Neuron (in vitro differentiated cells): Measurements from ENCODE around the gene USP20.

Experiments used
- H2AFZ ChIP-seq: one replicate; pipeline ENCODE4 v1.6.1; 2013; ENCODE audit warnings: low read depth, mild to moderate bottlenecking, inconsistent platforms, low read length, moderate library complexity
- H3K27me3 ChIP-seq: one replicate; pipeline ENCODE4 v1.6.1; 2013; ENCODE audit warnings: low read length; ENCODE audit not compliant: insufficient read depth
- H3K36me3 ChIP-seq: one replicate; pipeline ENCODE4 v1.6.1; 2013; ENCODE audit warnings: low read length; ENCODE audit not compliant: insufficient read depth
- H3K4me1 ChIP-seq: one replicate; pipeline ENCODE4 v1.6.1; 2013; ENCODE audit warnings: low read length; ENCODE audit not compliant: insufficient read depth
- H3K4me3 ChIP-seq: 2 replicates; pipeline ENCODE4 v1.5.1; 2013; ENCODE audit warnings: mild to moderate bottlenecking, low read length, moderate library complexity
- H3K9me3 ChIP-seq: one replicate; pipeline ENCODE4 v1.6.1; 2013; ENCODE audit warnings: low read length

USP20 gene

DNA sequence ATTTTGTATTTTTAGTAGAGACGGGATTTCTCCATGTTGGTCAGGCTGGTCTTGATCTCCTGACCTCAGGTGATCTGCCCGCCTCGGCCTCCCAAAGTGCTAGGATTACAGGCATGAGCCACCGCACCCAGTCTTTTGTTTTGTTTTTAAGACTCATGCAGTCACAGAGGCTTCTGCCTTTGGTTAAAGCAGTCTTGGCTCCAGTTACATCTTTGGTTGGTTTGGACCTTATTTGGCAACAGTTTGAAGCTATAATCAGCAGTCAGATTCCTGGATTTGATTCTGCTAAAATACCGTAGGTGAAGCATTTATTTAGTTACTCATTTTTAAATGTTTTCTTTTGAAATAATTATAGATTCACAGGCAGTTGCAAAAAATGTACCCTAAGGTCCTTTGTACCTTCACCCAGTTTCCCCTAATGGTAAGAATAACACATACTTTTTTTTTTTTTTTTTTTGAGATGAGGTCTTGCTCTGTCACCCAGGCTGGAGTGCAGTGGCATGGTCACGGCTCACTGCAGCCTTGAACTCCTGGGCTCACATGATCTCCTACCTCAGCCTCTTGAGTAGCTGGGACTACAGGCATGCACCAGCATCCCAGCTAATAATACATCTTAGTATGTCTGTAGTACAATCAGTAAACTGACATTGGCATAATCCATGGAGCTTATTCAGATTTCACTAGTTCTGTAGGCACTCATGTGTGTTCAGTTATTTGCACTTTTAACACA lies 15.7 kb downstream of the USP20 start:
- H3K36me3 ChIP-seq, result peaks cover 43% of the 10 kb centered on the region
- no peak overlapping the region for H2AFZ ChIP-seq
- no peaks in the 10 kb centered on the region for H3K4me1 ChIP-seq
- H3K27me3 ChIP-seq, result no peaks in the 10 kb centered on the region
- no peak overlapping the region for H3K4me3 ChIP-seq
- H3K9me3 ChIP-seq, result no peaks in the 10 kb centered on the region

DNA sequence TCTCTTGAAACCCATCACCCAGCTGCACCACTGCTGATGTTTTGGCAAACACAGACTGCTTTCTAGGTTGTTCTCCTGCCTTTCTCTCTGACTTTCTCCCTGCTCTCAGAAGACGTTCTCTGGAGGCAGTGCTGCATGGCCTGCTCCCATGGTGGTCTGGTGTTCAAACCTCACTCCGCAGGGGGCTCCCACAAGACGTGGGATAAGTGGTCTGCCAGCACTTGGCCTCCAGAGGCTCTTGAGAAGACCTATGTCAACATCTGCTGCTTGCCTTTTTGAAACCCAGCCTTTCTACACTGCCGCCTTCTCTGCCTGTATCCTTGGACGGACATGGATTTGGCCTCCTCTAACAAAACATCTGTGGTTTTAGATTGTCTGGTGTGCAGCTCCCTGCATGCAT lies 16.6 kb downstream of the USP20 start:
- H2AFZ ChIP-seq, result no peak overlapping the region
- H3K36me3 ChIP-seq, result peaks cover 46% of the 10 kb centered on the region

DNA sequence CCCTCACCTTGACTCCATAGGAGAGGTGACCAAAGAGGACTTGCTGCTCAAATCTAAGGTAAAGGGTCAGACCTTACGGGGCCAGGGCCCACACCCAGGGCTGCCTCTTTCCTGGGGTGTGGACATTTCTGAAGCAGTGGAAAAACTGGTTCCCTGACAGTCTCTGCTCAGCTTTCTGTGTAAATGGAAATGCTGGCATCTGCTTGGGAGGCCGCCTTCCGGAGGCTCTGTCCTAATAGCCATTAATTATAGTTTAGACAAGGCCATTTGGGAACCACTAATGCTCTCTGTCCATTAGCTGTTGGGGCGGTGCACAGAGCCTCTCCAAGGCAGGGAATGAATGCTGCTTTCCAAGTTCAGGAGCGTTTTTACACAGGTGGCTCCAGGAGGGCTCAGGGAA lies 17.3 kb downstream of the USP20 start:
- Histone ChIP-seq H3K27me3 (no peaks in the 10 kb centered on the region), H3K4me3 (no peak overlapping the region), H3K36me3 (peaks cover 52% of the 10 kb centered on the region), H3K4me1 (no peaks in the 10 kb centered on the region), H2AFZ (no peak overlapping the region), H3K9me3 (no peaks in the 10 kb centered on the region)

More for the DNA sequence above, 16.6 kb downstream of the USP20 start:
- Histone ChIP-seq H3K9me3 (no peaks in the 10 kb centered on the region), H3K4me3 (no peak overlapping the region), H3K27me3 (no peaks in the 10 kb centered on the region), H3K4me1 (no peaks in the 10 kb centered on the region)

DNA sequence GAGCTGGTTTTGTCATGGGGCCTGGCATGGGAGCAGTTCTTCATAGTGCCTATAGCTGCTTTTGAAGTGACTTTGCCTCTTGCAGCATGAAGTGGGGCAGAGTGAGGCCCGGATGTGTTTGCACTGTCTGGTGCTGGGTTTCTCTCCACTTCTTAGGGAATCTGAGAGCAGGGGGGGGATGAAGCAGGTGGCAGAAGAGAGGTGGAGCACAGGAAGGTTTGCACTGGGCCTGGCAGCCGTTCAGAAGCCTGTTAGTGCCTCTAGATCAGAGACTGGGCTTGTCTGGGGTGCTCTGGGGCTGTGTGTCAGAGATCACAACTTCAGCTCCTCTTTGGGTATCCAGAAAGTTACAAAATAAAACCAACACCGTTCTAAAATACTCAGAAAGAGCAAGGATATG lies 18.4 kb downstream of the USP20 start:
- Histone ChIP-seq H2AFZ (no peak overlapping the region), H3K4me3 (no peak overlapping the region), H3K27me3 (no peaks in the 10 kb centered on the region), H3K36me3 (peaks cover 62% of the 10 kb centered on the region), H3K4me1 (no peaks in the 10 kb centered on the region), H3K9me3 (no peaks in the 10 kb centered on the region)

DNA sequence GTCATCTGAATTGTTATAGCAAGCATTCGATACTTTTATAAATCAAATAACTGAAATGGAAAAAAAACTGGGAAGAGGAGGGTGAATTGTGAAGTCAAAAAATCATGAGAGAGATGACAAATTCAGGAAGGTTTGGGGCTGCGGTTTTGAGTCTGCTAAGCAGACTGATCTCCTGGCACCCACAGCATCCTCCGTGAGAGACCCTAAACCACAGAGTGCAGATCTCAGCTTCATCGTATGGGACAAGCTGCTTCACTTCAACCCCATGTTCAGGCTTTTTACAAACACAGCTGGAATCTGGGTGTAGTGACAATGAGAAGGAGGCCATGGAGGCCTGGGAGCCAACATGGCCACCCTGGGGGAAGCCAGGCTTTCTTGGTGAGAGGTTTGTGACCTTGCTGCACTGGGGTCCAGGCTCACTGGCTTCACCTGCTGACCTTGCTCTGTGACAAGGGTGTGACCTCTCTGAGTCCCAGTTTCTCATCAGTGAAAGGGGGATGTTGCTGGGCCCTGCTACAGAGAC lies 19.4 kb downstream of the USP20 start:
- no peak overlapping the region for H2AFZ ChIP-seq
- H3K4me3 ChIP-seq, result no peak overlapping the region
- no peaks in the 10 kb centered on the region for H3K4me1 ChIP-seq
- no peaks in the 10 kb centered on the region for H3K9me3 ChIP-seq
- H3K36me3 ChIP-seq, result peaks cover 67% of the 10 kb centered on the region
- no peaks in the 10 kb centered on the region for H3K27me3 ChIP-seq

DNA sequence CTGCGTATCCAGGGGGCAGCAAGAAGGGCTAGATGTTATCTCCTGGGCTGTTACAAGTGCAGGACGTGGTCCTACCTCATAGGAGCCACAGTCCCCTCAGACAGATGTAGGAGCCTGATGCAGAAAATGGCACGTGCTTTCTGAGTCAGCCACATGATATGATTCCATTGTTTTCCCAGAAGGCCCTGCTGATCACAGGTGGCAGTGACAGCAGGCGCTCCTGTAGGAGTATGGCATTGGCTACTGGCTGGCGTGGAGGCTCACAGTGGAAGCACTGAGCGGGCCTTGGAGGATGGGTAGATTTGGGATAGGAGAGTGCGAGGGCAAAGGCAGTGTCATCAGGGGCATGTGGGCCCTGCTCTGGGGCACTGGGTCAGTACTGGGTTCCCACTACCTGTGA lies 21.9 kb downstream of the USP20 start:
- Histone ChIP-seq H3K36me3 (peaks cover 67% of the 10 kb centered on the region), H3K27me3 (no peaks in the 10 kb centered on the region), H3K4me3 (no peak overlapping the region)

DNA sequence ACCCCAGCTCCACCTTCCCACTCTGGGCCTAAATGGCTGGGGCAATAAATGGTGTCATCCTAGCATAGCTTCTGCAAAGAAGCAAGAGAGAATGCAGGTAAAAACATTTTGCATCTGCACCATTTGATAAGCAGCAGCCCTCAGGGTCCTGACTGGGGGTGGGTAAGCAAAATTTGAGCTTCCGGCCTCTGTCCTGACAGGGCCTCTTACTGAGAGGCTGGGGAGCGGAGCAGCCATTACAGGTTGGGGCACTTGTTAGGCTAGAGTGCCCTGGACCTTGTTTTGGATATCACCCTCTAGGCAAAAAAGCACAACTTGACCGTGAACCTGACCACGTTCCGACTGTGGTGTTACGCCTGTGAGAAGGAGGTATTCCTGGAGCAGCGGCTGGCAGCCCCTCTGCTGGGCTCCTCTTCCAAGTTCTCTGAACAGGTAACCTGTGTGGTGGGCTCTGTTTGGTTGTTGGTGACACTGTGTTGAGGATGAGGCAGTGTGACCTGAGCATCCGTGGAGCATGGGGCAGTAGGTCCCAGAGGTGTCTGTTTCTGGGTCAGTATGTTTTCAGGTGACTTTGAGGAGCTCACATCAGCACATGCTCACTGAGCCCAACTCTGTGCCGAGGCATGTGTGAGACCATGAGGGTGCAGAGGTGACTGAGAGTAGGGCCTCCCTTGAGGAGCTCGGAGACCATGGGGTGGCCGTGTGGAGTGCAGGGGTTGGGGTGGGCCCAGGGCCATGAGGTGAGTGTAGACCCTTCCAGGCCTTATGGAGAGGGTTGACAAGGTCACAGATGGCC lies 23.1 kb downstream of the USP20 start:
- H3K9me3 ChIP-seq, result no peaks in the 10 kb centered on the region
- no peak overlapping the region for H3K4me3 ChIP-seq
- H3K27me3 ChIP-seq, result no peaks in the 10 kb centered on the region
- H3K4me1 ChIP-seq, result no peaks in the 10 kb centered on the region
- H3K36me3 ChIP-seq, result peaks cover 65% of the 10 kb centered on the region
- H2AFZ ChIP-seq, result no peak overlapping the region

More for the DNA sequence above, 21.9 kb downstream of the USP20 start:
- H3K9me3 ChIP-seq, result no peaks in the 10 kb centered on the region
- H2AFZ ChIP-seq, result no peak overlapping the region
- H3K4me1 ChIP-seq, result no peaks in the 10 kb centered on the region

DNA sequence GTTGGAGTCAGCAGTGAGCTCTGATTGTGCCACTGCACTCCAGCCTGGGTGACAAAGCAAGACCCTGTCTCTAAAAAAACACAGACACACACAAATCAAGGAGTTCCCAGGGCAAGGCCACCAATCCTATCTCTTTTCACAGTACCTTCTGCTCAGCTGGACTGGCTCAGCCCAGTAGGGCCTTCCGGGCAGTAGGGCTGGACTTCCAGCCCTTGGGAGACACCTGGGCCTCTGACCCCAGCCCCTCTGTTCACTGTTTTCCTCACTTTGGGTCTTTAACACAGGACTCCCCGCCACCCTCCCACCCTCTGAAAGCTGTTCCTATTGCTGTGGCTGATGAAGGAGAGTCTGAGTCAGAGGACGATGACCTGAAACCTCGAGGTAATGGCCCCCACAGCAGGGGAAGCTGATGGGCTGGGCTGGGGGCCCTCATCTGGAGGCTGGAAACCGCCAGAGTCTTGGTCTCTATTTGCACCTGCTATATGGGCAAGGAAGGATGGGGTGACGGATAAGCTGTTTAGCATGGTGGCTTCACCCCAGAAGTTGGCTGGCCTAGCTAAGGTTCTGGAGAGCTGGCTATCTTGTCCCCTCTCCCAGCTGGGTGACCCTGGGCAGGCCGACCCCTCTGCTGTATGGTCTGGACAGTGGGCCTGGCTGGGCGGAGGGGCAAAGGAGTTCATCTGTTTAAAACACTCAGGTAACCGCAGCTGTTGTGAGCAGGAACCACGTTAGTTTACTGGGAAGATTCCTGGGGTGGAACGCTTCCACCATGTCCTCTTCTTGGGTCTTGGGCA lies 25.6 kb downstream of the USP20 start:
- Histone ChIP-seq H3K36me3 (peaks cover 56% of the 10 kb centered on the region), H3K4me3 (no peak overlapping the region), H2AFZ (no peak overlapping the region), H3K27me3 (no peaks in the 10 kb centered on the region), H3K9me3 (no peaks in the 10 kb centered on the region), H3K4me1 (no peaks in the 10 kb centered on the region)

DNA sequence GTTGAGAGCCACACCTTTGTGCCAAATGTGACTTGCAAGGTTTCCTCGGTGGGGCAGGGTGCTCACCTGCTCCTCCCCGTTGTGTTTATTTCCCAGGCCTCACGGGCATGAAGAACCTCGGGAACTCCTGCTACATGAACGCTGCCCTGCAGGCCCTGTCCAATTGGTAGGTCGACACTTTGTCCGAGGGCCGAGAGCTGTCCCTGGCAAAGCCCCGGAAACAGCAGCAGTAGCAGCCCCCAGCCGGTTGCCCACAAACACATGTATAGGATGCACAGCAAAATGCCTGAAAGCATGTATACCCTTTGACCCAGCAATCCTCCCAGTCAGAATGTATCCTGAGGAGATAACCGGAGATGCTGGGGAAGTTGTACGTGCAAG lies 26.2 kb downstream of the USP20 start:
- Histone ChIP-seq H2AFZ (no peak overlapping the region), H3K4me1 (no peaks in the 10 kb centered on the region), H3K27me3 (no peaks in the 10 kb centered on the region), H3K9me3 (no peaks in the 10 kb centered on the region), H3K36me3 (peaks cover 58% of the 10 kb centered on the region), H3K4me3 (no peak overlapping the region)

DNA sequence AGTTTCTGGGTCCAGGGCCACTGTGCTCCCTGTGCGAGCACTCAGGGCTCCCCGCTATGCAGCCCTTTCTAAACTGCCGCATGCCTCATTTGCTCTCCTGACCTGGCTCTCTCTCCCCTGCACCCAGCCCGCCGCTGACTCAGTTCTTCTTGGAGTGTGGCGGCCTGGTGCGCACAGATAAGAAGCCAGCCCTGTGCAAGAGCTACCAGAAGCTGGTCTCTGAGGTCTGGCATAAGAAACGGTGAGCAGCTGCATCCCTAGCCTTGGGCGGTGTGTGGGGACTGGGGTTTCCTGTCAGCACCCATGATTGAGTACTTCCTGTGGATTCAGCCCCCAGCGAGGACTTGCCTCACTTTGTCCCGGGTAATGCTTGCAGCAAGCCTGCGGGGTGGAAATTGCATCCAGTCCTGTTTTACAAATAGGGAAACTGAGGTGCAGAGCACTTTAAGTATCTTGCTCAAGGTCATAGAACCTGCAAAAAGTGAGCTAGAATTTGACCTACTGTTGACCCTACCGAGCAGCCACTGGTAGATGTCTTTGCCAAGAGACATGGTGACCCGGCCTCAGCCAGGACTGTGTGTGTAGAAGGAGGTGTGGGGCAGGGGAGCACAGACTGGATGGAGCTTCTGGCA lies 27.9 kb downstream of the USP20 start:
- H3K4me1 ChIP-seq, result no peaks in the 10 kb centered on the region
- H3K4me3 ChIP-seq, result no peak overlapping the region
- no peaks in the 10 kb centered on the region for H3K27me3 ChIP-seq
- H3K36me3 ChIP-seq, result peaks cover 50% of the 10 kb centered on the region
- H3K9me3 ChIP-seq, result no peaks in the 10 kb centered on the region
- H2AFZ ChIP-seq, result no peak overlapping the region

DNA sequence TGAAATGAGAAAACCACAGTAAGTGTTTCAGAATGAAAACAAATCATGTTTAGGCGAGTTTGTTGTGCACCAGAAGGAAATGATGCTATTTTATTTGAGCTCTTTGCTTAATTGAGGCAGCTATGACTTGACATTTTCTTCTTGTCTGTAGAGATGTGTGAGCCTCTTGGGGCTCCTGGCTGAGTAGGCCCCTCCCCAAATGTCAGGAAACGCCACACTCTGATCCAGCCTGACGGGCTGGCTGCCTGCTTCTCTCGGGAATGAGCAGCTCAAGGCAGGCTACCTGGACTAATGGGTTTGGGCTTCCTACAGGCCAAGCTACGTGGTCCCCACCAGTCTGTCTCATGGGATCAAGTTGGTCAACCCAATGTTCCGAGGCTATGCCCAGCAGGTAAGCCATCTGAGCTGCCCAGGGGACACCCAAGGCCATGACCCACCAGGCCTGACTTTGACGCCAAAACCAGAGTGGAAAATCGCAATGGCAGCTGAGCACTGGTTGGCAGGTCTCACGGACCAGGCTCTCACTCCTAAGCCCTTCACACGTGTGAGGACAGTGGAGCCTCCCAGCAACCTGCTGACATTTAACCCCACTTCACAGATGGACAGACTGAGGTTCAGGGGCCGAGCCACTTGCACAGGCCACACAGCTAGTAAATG lies 29.9 kb downstream of the USP20 start:
- H3K4me1 ChIP-seq, result no peaks in the 10 kb centered on the region
- H3K36me3 ChIP-seq, result peaks cover 43% of the 10 kb centered on the region
- H2AFZ ChIP-seq, result no peak overlapping the region
- no peak overlapping the region for H3K4me3 ChIP-seq
- H3K27me3 ChIP-seq, result no peaks in the 10 kb centered on the region
- no peaks in the 10 kb centered on the region for H3K9me3 ChIP-seq

DNA sequence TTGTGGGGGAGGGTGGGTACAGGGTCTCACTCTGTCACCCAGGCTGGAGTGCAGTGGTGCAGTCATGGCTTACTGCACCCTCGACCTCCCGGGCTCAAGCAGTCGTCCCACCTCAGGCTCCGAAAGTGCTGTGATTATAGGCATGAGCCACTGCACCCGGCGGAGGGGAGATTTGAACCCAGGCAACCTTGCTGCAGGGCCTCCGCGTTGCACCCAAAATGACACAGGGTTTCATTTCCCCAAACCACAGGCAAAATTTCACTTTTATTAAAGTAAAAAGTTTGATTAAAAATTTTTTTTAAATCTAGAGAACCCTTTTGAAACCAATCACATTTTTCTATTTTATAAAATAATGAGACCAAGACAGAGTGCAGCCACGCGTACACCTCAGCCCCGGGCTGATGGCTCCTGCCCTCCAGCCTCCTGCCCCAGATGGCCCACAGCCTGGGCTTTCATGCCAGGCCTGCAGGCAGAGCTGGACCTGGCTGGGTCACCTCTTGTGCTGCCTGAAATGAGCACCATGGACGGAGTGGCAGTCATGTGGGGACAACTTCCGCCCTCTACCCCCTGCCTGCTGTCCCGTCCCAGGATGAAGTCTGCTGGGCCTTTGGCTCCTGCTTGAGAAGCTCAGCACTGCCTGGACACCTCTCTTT lies 30.5 kb downstream of the USP20 start:
- Histone ChIP-seq H3K27me3 (no peaks in the 10 kb centered on the region), H3K9me3 (no peaks in the 10 kb centered on the region), H3K4me3 (no peak overlapping the region), H2AFZ (no peak overlapping the region), H3K4me1 (peaks cover under 1% of the 10 kb centered on the region), H3K36me3 (peaks cover 38% of the 10 kb centered on the region)
